MCF 10A (cell line): Measurements from ENCODE around the gene STIM2. TPM values are rescaled to one million over a fixed set of nuclear protein-coding genes. Genes with fewer than 3 reads are reported as not detected.

Experiments
- BruUV-seq: library from RNA; stranded (reverse); fragments of 400-500 nt; replicated peaks from 2 replicates; lab custom pipeline; 2021; lab: Mats Ljungman, UMichigan
- CTCF ChIA-PET: fragments of 300-600 bp; sonication (Branson Sonifier 250); formaldehyde crosslinking; extraction: SDS; loops from one replicate; lab custom pipeline; 2021; ENCODE audit warnings: antibody characterized with exemption, inconsistent platforms; lab: Yijun Ruan, JAX
- POLR2A ChIA-PET: fragments of 300-600, 350-650 bp; sonication (Branson Sonifier 250); formaldehyde crosslinking; extraction: SDS; loops from one replicate; lab custom pipeline; 2020; ENCODE audit warnings: antibody characterized with exemption, inconsistent platforms; lab: Yijun Ruan, JAX
- DNase-seq: peaks from one replicate; pipeline ENCODE4 v3.0.0-alpha.2; 2018; ENCODE audit not compliant: unreplicated experiment
- H3K27ac Mint-ChIP-seq: one replicate; pipeline ENCODE4 v1.8.0; 2022; ENCODE audit warnings: mild to moderate bottlenecking, low read depth, mixed read lengths; ENCODE audit not compliant: unreplicated experiment
- H3K27me3 Mint-ChIP-seq: one replicate; pipeline ENCODE4 v1.8.0; 2022; ENCODE audit warnings: mixed read lengths; ENCODE audit not compliant: insufficient read depth, unreplicated experiment
- H3K36me3 Mint-ChIP-seq: one replicate; pipeline ENCODE4 v1.8.0; 2022; ENCODE audit warnings: mild to moderate bottlenecking, moderate library complexity, mixed read lengths; ENCODE audit not compliant: insufficient read depth, unreplicated experiment
- H3K4me1 Mint-ChIP-seq: one replicate; pipeline ENCODE4 v1.8.0; 2022; ENCODE audit warnings: mixed read lengths; ENCODE audit not compliant: insufficient read depth, unreplicated experiment
- H3K4me3 Mint-ChIP-seq: one replicate; pipeline ENCODE4 v1.8.0; 2022; ENCODE audit warnings: mild to moderate bottlenecking, moderate library complexity, mixed read lengths; ENCODE audit not compliant: unreplicated experiment
- H3K9me3 Mint-ChIP-seq: one replicate; pipeline ENCODE4 v1.8.0; 2022; ENCODE audit warnings: mixed read lengths; ENCODE audit not compliant: unreplicated experiment
- CTCF ChIP-seq: fragments of 200-600 bp; IDR thresholded peaks from one replicate; pipeline ENCODE4 v1.8.0; 2022; ENCODE audit warnings: antibody characterized with exemption, mild to moderate bottlenecking; ENCODE audit not compliant: unreplicated experiment
- intact Hi-C: fragments of 100-400 bp; cut with micrococcal nuclease; formaldehyde crosslinking; loops from 2 replicates; pipeline ENCODE4 v1.14.1; 2022
- total RNA-seq: library from RNA; stranded (reverse); gene quantifications from 2 replicates; pipeline ENCODE4 v1.2.3, GENCODE V29; 2022

The STIM2 gene
- total RNA-seq, 1 experiment from 2014 or later = 18.5 TPM

- ChIA-PET POLR2A (interaction anchor here (0.5 to 6.5 kb wide), 20 partner anchors 12 to 1069 kb away, joined by 3 to 97 read pairs (median 4); partner anchors contain the start of genes RBPJ and TBC1D19), CTCF (interaction anchor here (0.7 to 2.7 kb wide), 5 partner anchors 147 to 1045 kb away, joined by 3 to 8 read pairs (median 3); no protein-coding TSS in a partner anchor)
- intact Hi-C loops = loop anchor here (2.0 kb wide), 1 partner anchor 150 kb away; no protein-coding TSS in a partner anchor
- Mint-ChIP-seq H3K27ac (peak overlapping the region; percentile 95), H3K9me3 (no peaks in the 10 kb centered on the region), H3K36me3 (no peaks in the 10 kb centered on the region), H3K4me3 (peak overlapping the region; percentile 88), H3K4me1 (peaks cover 43% of the 10 kb centered on the region), H3K27me3 (no peaks in the 10 kb centered on the region)
- no peak for TF ChIP-seq CTCF
- peak; percentile 52 for DNase-seq
- BruUV-seq = no TSS peak
Measured at GRCh38 chr4:26860922-26861433, 337 bp downstream of the STIM2 start.

DNA sequence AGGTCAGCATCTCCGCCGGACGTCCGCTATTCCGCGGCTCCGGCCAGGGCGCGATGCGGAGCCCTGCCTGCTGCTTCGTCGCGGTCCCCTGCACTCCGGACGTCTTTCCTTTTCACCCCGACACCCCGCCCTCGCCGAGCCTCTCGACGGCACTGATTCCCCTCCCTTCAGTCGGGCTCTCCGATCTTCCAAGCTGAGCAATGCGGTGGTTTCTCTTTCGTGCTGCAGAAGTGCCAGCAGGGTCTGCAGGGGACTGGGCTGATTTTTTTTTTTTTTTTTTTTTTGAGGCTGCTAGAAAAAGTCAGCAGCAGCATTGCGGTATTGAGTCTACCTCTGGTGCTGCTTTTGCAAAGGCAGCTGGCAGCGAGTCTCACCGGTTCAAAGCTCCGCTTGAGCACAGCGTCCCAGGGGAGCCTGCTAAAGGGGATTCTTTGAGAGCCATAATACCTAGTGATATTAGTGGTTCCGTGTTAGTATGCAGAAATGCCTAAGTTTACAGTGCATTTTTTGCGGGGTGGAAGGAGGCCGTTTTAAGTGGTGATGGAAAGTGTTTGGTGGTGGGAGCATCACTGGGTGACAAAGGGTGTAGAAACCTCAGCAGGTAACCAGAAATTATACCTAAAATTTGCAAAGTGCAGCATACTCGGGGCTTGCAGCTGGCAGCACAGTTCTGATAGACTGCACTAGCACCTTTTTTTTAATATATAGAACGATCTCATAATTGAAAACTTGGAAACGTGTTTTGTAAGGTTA is 969 bp downstream of the STIM2 start:
- Mint-ChIP-seq H3K9me3 (no peaks in the 10 kb centered on the region), H3K27me3 (no peaks in the 10 kb centered on the region), H3K4me1 (peaks cover 50% of the 10 kb centered on the region), H3K4me3 (peak overlapping the region; percentile 88), H3K36me3 (no peaks in the 10 kb centered on the region), H3K27ac (peak overlapping the region; percentile 60)
- ChIA-PET CTCF (interaction anchor here (0.6 to 2.7 kb wide), 5 partner anchors 146 to 1044 kb away, joined by 3 to 8 read pairs (median 3); no protein-coding TSS in a partner anchor), POLR2A (interaction anchor here (0.6 to 6.5 kb wide), 18 partner anchors 11 to 402 kb away, joined by 3 to 97 read pairs (median 4); partner anchors contain the start of gene TBC1D19)
- peak; percentile 67 for DNase-seq
- intact Hi-C loops = loop anchor here (2.0 kb wide), 1 partner anchor 149 kb away; no protein-coding TSS in a partner anchor
- TF ChIP-seq CTCF = no peak
- BruUV-seq = TSS peak; percentile 27

DNA sequence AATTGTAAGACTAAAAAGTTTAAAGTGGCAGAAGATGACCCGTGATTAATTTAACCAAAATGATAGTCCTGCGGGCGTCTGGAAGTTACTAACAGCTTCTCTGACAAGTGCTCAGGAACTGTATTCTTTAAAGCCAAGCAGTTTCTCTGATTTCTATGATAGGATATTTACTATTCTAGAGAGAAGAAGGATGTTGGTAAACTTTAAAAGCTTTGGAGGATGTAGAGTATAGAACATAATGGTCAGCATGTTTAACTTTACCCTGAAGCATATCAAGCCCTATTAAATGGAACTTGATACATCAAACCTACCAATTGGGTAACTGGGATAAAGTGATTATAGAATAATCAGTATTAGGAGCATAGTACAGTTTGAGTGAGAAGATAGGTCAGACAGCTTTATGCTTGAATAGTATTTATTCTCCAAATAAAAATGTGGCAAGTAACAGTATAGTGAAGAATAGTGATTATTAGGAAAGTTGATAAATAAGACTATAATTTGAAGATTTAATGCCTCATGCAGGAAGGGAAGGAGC is 1.8 kb downstream of the STIM2 start:
- intact Hi-C loops = no loop called here
- peaks cover 54% of the 10 kb centered on the region for H3K4me1 Mint-ChIP-seq
- ChIA-PET CTCF (interaction anchor here (0.6 to 0.8 kb wide), 2 partner anchors 11 to 533 kb away, joined by 3 to 4 read pairs; no protein-coding TSS in a partner anchor), POLR2A (interaction anchor here (0.6 to 6.5 kb wide), 12 partner anchors 10 to 520 kb away, joined by 3 to 97 read pairs (median 6); no protein-coding TSS in a partner anchor)
- no peak for TF ChIP-seq CTCF
- H3K27ac Mint-ChIP-seq = peak overlapping the region; percentile 7
- no peaks in the 10 kb centered on the region for H3K27me3 Mint-ChIP-seq
- H3K36me3 Mint-ChIP-seq = no peaks in the 10 kb centered on the region
- H3K9me3 Mint-ChIP-seq = no peaks in the 10 kb centered on the region
- peak; percentile 15 for DNase-seq
- H3K4me3 Mint-ChIP-seq = peak overlapping the region; percentile 88
- no TSS peak for BruUV-seq
